HL-60 (cell line): ENCODE results near the gene MRPS10.

Experiments
- CTCF ChIP-seq: IDR thresholded peaks from one replicate; pipeline ENCODE4 v1.5.1; 2011; ENCODE audit warnings: low read length, control low read depth, inconsistent platforms; ENCODE audit not compliant: insufficient read depth
- GABPA ChIP-seq: IDR thresholded peaks from 2 replicates; pipeline ENCODE4 v1.6.1; 2012; ENCODE audit warnings: low read depth
- REST ChIP-seq: IDR thresholded peaks from 2 replicates; pipeline ENCODE4 v1.6.1; 2012; ENCODE audit warnings: low read depth; ENCODE audit not compliant: insufficient replicate concordance

- no peak for TF ChIP-seq REST
- TF ChIP-seq CTCF: no peak
- TF ChIP-seq GABPA: no peak
Measured at GRCh38 chr6:42251911-42252637, 34.4 kb upstream of the MRPS10 start.
